ENCODE results near the gene DDX20.

The DDX20 gene

GRCh38 chr1:111755331-111756123, at the start of gene DDX20:
TSS of gene DDX20 (plus strand) at chr1:111755901. CDS start at chr1:111755925, 24 bp downstream.
- DNase-seq: peak; percentile 98

- no peak for DNase-seq
Observed at GRCh38 chr1:111706921-111707320, 48.8 kb upstream of the DDX20 start.

- DNase-seq: no peak
Observed at GRCh38 chr1:111707906-111708305, 47.8 kb upstream of the DDX20 start.

- no peak for DNase-seq
Observed at GRCh38 chr1:111709986-111710385, 45.7 kb upstream of the DDX20 start.

GRCh38 chr1:111716333-111716732, 39.4 kb upstream of the DDX20 start:
- DNase-seq: no peak

- no peak for DNase-seq
Observed at GRCh38 chr1:111717450-111717849, 38.3 kb upstream of the DDX20 start.

GRCh38 chr1:111719135-111719534, 36.6 kb upstream of the DDX20 start:
- no peak for DNase-seq

GRCh38 chr1:111719674-111720132, 36.0 kb upstream of the DDX20 start:
- DNase-seq: peak; percentile 15

GRCh38 chr1:111720274-111720976, 35.3 kb upstream of the DDX20 start:
- DNase-seq: peak; percentile 38

GRCh38 chr1:111720977-111721786, 34.5 kb upstream of the DDX20 start:
- peak; percentile 38 for DNase-seq

GRCh38 chr1:111723091-111723806, 32.5 kb upstream of the DDX20 start:
- no peak for DNase-seq

GRCh38 chr1:111723871-111724270, 31.8 kb upstream of the DDX20 start:
- DNase-seq: no peak

GRCh38 chr1:111725192-111725591, 30.5 kb upstream of the DDX20 start:
- no peak for DNase-seq

- no peak for DNase-seq
Observed at GRCh38 chr1:111727056-111727455, 28.6 kb upstream of the DDX20 start.

- peak; percentile 94 for DNase-seq
Observed at GRCh38 chr1:111729271-111729921, 26.3 kb upstream of the DDX20 start.

GRCh38 chr1:111729946-111730681, 25.6 kb upstream of the DDX20 start:
- peak; percentile 39 for DNase-seq

GRCh38 chr1:111730706-111731105, 25.0 kb upstream of the DDX20 start:
- DNase-seq: no peak

GRCh38 chr1:111731956-111732355, 23.7 kb upstream of the DDX20 start:
- no peak for DNase-seq

- DNase-seq: no peak
Observed at GRCh38 chr1:111732718-111733117, 23.0 kb upstream of the DDX20 start.

- DNase-seq: peak; percentile 84
Observed at GRCh38 chr1:111733183-111733991, 22.3 kb upstream of the DDX20 start.

GRCh38 chr1:111733992-111734341, 21.7 kb upstream of the DDX20 start:
- DNase-seq: no peak
